HFFc6 (cell line): Measurements from ENCODE around the gene COL3A1. TPM values are rescaled to one million over a fixed set of nuclear protein-coding genes. Genes with fewer than 3 reads are reported as not detected.

ENCODE experiments used
- DNase-seq: peaks from one replicate; pipeline ENCODE4 v3.0.0-alpha.2; 2018
- H3K27ac Mint-ChIP-seq: 2 replicates; pipeline ENCODE4 v1.8.0; 2020; ENCODE audit warnings: mild to moderate bottlenecking, mixed read lengths
- H3K27me3 Mint-ChIP-seq: 2 replicates; pipeline ENCODE4 v1.8.0; 2021; ENCODE audit warnings: mild to moderate bottlenecking, moderate library complexity, mixed read lengths; ENCODE audit not compliant: insufficient read depth
- H3K36me3 Mint-ChIP-seq: 2 replicates; pipeline ENCODE4 v1.8.0; 2021; ENCODE audit warnings: low read depth, mixed read lengths
- H3K4me1 Mint-ChIP-seq: 2 replicates; pipeline ENCODE4 v1.8.0; 2020; ENCODE audit warnings: low read depth, mixed read lengths
- H3K4me3 Mint-ChIP-seq: 2 replicates; pipeline ENCODE4 v1.8.0; 2020; ENCODE audit warnings: mild to moderate bottlenecking, moderate library complexity, mixed read lengths
- H3K9me3 Mint-ChIP-seq: 2 replicates; pipeline ENCODE4 v1.8.0; 2020; ENCODE audit warnings: mild to moderate bottlenecking, mixed read lengths
- CTCF ChIP-seq: fragments of 200-600 bp; sonication (generic); IDR thresholded peaks from 2 replicates; pipeline ENCODE4 v1.5.0; 2021; ENCODE audit warnings: antibody characterized with exemption, mild to moderate bottlenecking
- total RNA-seq, 6 experiments: library from RNA; stranded (reverse); fragmentation: NEBNext Ultra II Directional; extraction: Animal tissue kit (Norgen Biotek cat#: 25700); gene quantifications; 2 replicates in 1 of 6; 3 replicates in 5 of 6; pipeline ENCODE4 v1.2.3, GENCODE V29; 2021

COL3A1 gene
- total RNA-seq, 6 experiments from 2014 or later = 348 to 594 (median 356) TPM

GRCh38 chr2:188944442-188944841, 29.7 kb upstream of the COL3A1 start:
- TF ChIP-seq CTCF = no peak
- peaks cover 10% of the 10 kb centered on the region for H3K4me1 Mint-ChIP-seq
- no peaks in the 10 kb centered on the region for H3K36me3 Mint-ChIP-seq

GRCh38 chr2:188949046-188949818, 24.9 kb upstream of the COL3A1 start:
- no peak for DNase-seq
- no peak overlapping the region for H3K27ac Mint-ChIP-seq
- H3K4me3 Mint-ChIP-seq = no peak overlapping the region
- H3K27me3 Mint-ChIP-seq = no peaks in the 10 kb centered on the region
- no peak for TF ChIP-seq CTCF
- H3K9me3 Mint-ChIP-seq = no peaks in the 10 kb centered on the region
- no peaks in the 10 kb centered on the region for H3K4me1 Mint-ChIP-seq
- H3K36me3 Mint-ChIP-seq = no peaks in the 10 kb centered on the region

More at GRCh38 chr2:188944442-188944841, 29.7 kb upstream of the COL3A1 start:
- no peaks in the 10 kb centered on the region for H3K27me3 Mint-ChIP-seq
- no peaks in the 10 kb centered on the region for H3K9me3 Mint-ChIP-seq
- no peak for DNase-seq
- H3K27ac Mint-ChIP-seq = no peak overlapping the region
- H3K4me3 Mint-ChIP-seq = no peak overlapping the region

- no peak for DNase-seq
- no peaks in the 10 kb centered on the region for H3K36me3 Mint-ChIP-seq
- no peaks in the 10 kb centered on the region for H3K27me3 Mint-ChIP-seq
- TF ChIP-seq CTCF = no peak
- no peak overlapping the region for H3K27ac Mint-ChIP-seq
- H3K4me3 Mint-ChIP-seq = no peak overlapping the region
- H3K9me3 Mint-ChIP-seq = no peaks in the 10 kb centered on the region
- no peaks in the 10 kb centered on the region for H3K4me1 Mint-ChIP-seq
Observed at GRCh38 chr2:188952901-188953300, 21.3 kb upstream of the COL3A1 start.

- no peak for DNase-seq
- no peak overlapping the region for H3K4me3 Mint-ChIP-seq
- no peaks in the 10 kb centered on the region; the same call in 1 of the 2 replicates for H3K36me3 Mint-ChIP-seq
- H3K9me3 Mint-ChIP-seq = no peaks in the 10 kb centered on the region
- no peak overlapping the region for H3K27ac Mint-ChIP-seq
- H3K4me1 Mint-ChIP-seq = no peaks in the 10 kb centered on the region
- TF ChIP-seq CTCF = no peak
- no peaks in the 10 kb centered on the region for H3K27me3 Mint-ChIP-seq
Observed at GRCh38 chr2:188956290-188956689, 17.9 kb upstream of the COL3A1 start.

- no peak for DNase-seq
- Mint-ChIP-seq H3K4me1 (no peaks in the 10 kb centered on the region), H3K36me3 (no peaks in the 10 kb centered on the region; the same call in 1 of the 2 replicates), H3K4me3 (no peak overlapping the region), H3K9me3 (no peaks in the 10 kb centered on the region), H3K27ac (no peak overlapping the region), H3K27me3 (no peaks in the 10 kb centered on the region)
- no peak for TF ChIP-seq CTCF
Observed at GRCh38 chr2:188956961-188957360, 17.2 kb upstream of the COL3A1 start.
